GM18511 (cell line): Measurements from ENCODE around the gene ACTR2.
A peak's percentile ranks its signal among the peaks of the same experiment; 100 is the strongest.
"Not testable (repeated sequence)": the region's sequence is repeated elsewhere in the genome, so short reads cannot be mapped to it uniquely, and the experiment has no call there.

Experiments
- ATAC-seq: cut with Tn5 transposase; IDR thresholded peaks from one replicate; pipeline ENCODE4 v1.9.1; 2021; ENCODE audit warnings: mild to moderate bottlenecking, moderate library complexity; ENCODE audit not compliant: unreplicated experiment

The ACTR2 gene

GRCh38 chr2:65227020-65227455 lies 593 bp upstream of the ACTR2 start:
- ATAC-seq = peak; percentile 19

GRCh38 chr2:65228263-65228750 lies 676 bp downstream of the ACTR2 start:
- ATAC-seq = peak; percentile 54

GRCh38 chr2:65231121-65231520 lies 3.5 kb downstream of the ACTR2 start:
- no peak for ATAC-seq

- no peak for ATAC-seq
Observed at GRCh38 chr2:65231892-65232477, 4.4 kb downstream of the ACTR2 start.

GRCh38 chr2:65232636-65233035 lies 5.0 kb downstream of the ACTR2 start:
- peak; percentile 33 for ATAC-seq

- no peak for ATAC-seq
Observed at GRCh38 chr2:65240657-65241056, 13.0 kb downstream of the ACTR2 start.

GRCh38 chr2:65244452-65244851 lies 16.8 kb downstream of the ACTR2 start:
- ATAC-seq = not testable (repeated sequence)

- no peak for ATAC-seq
Observed at GRCh38 chr2:65252640-65253039, 25.0 kb downstream of the ACTR2 start.

- no peak for ATAC-seq
Observed at GRCh38 chr2:65255356-65255755, 27.7 kb downstream of the ACTR2 start.

- no peak for ATAC-seq
Observed at GRCh38 chr2:65256054-65256453, 28.4 kb downstream of the ACTR2 start.

GRCh38 chr2:65257866-65258265 lies 30.2 kb downstream of the ACTR2 start:
- ATAC-seq = not testable (repeated sequence)

- no peak for ATAC-seq
Observed at GRCh38 chr2:65261676-65262075, 34.0 kb downstream of the ACTR2 start.

- no peak for ATAC-seq
Observed at GRCh38 chr2:65263262-65263661, 35.6 kb downstream of the ACTR2 start.

- no peak for ATAC-seq
Observed at GRCh38 chr2:65263986-65264385, 36.4 kb downstream of the ACTR2 start.

GRCh38 chr2:65264821-65265670 lies 37.4 kb downstream of the ACTR2 start:
- no peak for ATAC-seq

- ATAC-seq = no peak
Observed at GRCh38 chr2:65265671-65266045, 38.0 kb downstream of the ACTR2 start.

GRCh38 chr2:65267008-65267407 lies 39.4 kb downstream of the ACTR2 start:
- no peak for ATAC-seq

- no peak for ATAC-seq
Observed at GRCh38 chr2:65268957-65269356, 41.3 kb downstream of the ACTR2 start.

- ATAC-seq = no peak
Observed at GRCh38 chr2:65273344-65273743, 45.7 kb downstream of the ACTR2 start.

- no peak for ATAC-seq
Observed at GRCh38 chr2:65275141-65275915, 47.7 kb downstream of the ACTR2 start.

- ATAC-seq = no peak
Observed at GRCh38 chr2:65276609-65277008, 49.0 kb downstream of the ACTR2 start.
